Colonic mucosa (tissue), 4 donors: ENCODE data around the gene STAT3. TPM values are rescaled to one million over a fixed set of nuclear protein-coding genes. Genes with fewer than 3 reads are reported as not detected.

ENCODE experiments used
- DNase-seq: peaks from one replicate; pipeline ENCODE4 v3.0.0-alpha.2; 2020
- H3K27ac ChIP-seq: fragments of 200-600 bp; one replicate; pipeline ENCODE4 v1.8.0; 2021
- H3K27me3 ChIP-seq: fragments of 200-600 bp; one replicate; pipeline ENCODE4 v1.8.0; 2021
- H3K36me3 ChIP-seq: fragments of 200-600 bp; one replicate; pipeline ENCODE4 v1.8.0; 2021
- H3K4me1 ChIP-seq: fragments of 200-600 bp; one replicate; pipeline ENCODE4 v1.8.0; 2021; ENCODE audit warnings: mild to moderate bottlenecking
- H3K4me3 ChIP-seq: fragments of 200-600 bp; one replicate; pipeline ENCODE4 v1.8.0; 2021
- H3K9ac ChIP-seq, 2 donors: one replicate each; pipeline ENCODE4 v1.7.0; 2013; ENCODE audit warnings: control low read depth in 2 of 2, low read depth in 2 of 2, low read length in 2 of 2
- H3K9me3 ChIP-seq: fragments of 200-600 bp; one replicate; pipeline ENCODE4 v1.8.0; 2021
- intact Hi-C: fragments of 100-400 bp; cut with DNase I; formaldehyde crosslinking; loops from one replicate; pipeline ENCODE4 v1.14.1; 2022
- total RNA-seq, 2 donors: library from RNA; stranded (reverse); fragmentation: NEBNext Ultra II Directional in 1 of 2; extraction: Animal tissue kit (Norgen Biotek cat#: 25700) in 1 of 2; gene quantifications; one replicate each; pipeline ENCODE4 v1.2.1, GENCODE V29; 2021
- TF ChIP-seq, protein P1 (sequence below): fragments of 200-600 bp; IDR thresholded peaks from one replicate; pipeline ENCODE4 v1.8.0; 2022; ENCODE audit warnings: antibody characterized with exemption, mild to moderate bottlenecking
- donor health status: healthy.
- donor health status: DM: no; HTN: no; CAD: no.
- donor health status: DM: no; HTN: no; CAD: no.

Gene STAT3
- 100 to 1,000 TPM; 137 to 216 TPM for total RNA-seq

DNA sequence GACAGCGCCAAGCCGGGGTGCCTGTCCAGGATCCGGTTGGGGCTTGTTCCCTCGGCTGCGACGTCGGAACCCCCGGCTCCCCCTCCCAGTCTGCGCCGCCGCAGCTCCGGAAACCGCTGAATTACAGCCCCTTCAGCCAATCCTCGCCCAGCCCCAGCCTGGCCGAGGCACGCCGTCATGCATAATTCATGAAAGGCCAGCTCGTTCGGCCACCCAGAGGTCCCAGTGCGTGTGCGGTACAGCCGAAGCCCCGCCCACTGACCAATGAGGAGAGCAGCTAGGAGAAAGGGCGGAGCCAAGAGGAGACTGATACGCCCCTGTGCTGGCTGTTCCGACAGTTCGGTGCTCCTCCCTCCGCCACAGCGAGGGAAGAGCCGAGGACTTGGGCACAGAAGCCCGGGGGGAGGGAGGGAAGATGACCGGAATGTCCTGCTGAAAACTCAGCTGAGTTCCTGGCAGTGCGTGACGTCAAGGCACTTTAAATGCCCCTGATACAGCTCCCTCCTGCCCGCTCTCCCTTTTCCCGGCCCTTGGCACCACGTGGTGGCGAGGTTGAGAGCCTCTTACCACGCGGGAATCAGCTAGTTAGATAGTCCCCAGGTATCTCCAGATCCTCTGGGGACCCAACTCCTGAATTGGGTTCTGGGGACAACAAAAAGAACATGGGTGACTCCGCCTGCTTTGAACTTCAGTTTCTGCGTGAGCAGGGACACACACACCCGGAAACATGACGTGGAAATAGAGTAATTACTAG, at the start of gene STAT3:
TSS of gene STAT3 (minus strand) at position 62 of the 754 bp plus-strand sequence. CDS start 39,926 bp downstream, outside the sequence.
- peak; percentile 100 for DNase-seq
- Histone ChIP-seq H3K27ac (peak within 1 kb of the TSS; percentile 100), H3K9me3 (no peaks in the 10 kb centered on the region), H3K9ac (peak within 1 kb of the TSS; percentile 82 to 92), H3K4me3 (peak within 1 kb of the TSS; percentile 97), H3K27me3 (no peaks in the 10 kb centered on the region), H3K36me3 (no peaks in the 10 kb centered on the region), H3K4me1 (peaks cover 8% of the 10 kb centered on the region)
- TF ChIP-seq, protein P1, sequence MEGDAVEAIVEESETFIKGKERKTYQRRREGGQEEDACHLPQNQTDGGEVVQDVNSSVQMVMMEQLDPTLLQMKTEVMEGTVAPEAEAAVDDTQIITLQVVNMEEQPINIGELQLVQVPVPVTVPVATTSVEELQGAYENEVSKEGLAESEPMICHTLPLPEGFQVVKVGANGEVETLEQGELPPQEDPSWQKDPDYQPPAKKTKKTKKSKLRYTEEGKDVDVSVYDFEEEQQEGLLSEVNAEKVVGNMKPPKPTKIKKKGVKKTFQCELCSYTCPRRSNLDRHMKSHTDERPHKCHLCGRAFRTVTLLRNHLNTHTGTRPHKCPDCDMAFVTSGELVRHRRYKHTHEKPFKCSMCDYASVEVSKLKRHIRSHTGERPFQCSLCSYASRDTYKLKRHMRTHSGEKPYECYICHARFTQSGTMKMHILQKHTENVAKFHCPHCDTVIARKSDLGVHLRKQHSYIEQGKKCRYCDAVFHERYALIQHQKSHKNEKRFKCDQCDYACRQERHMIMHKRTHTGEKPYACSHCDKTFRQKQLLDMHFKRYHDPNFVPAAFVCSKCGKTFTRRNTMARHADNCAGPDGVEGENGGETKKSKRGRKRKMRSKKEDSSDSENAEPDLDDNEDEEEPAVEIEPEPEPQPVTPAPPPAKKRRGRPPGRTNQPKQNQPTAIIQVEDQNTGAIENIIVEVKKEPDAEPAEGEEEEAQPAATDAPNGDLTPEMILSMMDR: no peak
- intact Hi-C loops: no loop called here

DNA sequence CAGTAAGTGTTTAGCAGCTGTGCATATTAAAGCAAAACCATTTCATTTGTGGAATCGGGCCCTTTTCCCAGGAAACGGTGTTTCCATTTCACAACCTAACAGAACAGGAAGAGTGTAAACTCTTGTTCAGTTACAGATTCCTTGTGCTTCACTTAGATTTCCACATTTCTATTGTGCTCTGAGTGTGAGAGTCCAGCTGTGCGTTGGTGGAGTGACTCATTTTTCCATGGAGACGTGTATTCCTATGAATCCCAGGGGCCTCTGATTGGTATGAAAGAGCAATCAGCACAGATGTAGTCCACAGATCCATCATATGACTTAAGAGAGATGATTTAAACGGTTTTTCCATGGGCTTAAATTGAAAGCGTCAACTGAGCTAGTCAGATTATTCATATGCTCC, 48.1 kb upstream of the STAT3 start:
- no peak for DNase-seq
- H3K27ac ChIP-seq: peak overlapping the region; percentile 25

DNA sequence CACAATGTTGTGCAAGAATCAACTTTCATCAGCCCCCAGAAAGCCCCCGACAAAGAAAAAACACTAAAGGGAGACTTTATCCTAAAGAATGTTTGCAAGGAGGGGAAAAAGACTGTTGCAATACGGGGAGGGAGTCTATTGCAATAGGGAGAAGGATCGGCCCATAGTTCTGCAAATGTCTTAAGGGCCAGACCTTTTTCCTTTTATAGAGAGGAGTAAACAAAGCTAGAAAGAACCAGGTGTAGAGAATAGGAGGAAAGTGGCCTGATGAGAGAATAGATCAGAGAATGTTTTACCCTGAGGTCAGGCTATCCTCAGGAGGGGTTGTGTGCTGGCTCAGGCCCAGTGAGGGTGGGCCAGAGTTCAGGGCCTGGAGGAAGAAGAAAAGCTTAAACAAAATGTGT, 43.5 kb upstream of the STAT3 start:
- Histone ChIP-seq H3K27ac (no peak overlapping the region), H3K9me3 (no peaks in the 10 kb centered on the region), H3K27me3 (no peaks in the 10 kb centered on the region), H3K36me3 (no peaks in the 10 kb centered on the region), H3K4me3 (no peak overlapping the region), H3K9ac (no peak overlapping the region), H3K4me1 (no peaks in the 10 kb centered on the region)
- DNase-seq: no peak
- intact Hi-C loops: no loop called here
- TF ChIP-seq, protein P1: no peak

More for the DNA sequence above, 48.1 kb upstream of the STAT3 start:
- TF ChIP-seq, protein P1: no peak
- Histone ChIP-seq H3K4me3 (no peak overlapping the region), H3K4me1 (no peaks in the 10 kb centered on the region), H3K9ac (no peak overlapping the region), H3K27me3 (no peaks in the 10 kb centered on the region), H3K36me3 (no peaks in the 10 kb centered on the region), H3K9me3 (no peaks in the 10 kb centered on the region)
- intact Hi-C loops: no loop called here

DNA sequence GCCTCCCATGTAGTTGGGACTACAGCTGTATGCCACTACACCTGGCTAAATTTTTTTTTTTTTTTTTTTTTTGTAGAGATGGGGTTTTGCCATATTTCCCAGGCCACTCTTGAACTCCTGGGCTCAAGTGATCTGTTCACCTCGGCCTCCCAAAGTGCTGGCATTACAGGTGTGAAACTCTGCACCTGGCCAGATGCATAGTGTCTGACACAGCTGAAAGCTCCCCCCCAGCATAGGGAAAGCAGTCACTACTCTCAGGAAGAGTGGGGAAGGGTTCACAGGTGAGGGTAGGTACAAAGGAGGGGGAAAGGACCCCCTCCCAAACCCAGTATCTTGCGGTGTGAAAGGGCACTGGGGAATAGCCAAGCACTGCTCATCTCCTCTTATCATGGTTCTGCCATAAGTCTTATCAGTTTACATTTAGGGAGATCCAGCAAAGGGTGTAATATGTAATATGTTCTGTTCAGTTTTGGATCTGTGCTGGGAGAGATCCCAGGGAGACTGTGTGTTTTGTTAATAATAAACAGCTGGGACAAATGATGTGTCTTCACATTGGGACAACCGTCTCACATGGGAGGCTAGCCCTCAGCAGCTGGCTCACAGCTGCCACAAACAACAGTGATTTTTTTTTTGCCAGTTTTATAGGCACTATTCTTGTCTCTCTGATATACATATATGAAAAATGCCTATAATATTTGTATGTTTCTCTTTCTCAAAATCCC, 41.6 kb upstream of the STAT3 start:
- intact Hi-C loops: loop anchor here (2.0 kb wide), 1 partner anchor 87 kb away; no protein-coding TSS in a partner anchor
- H3K4me1 ChIP-seq: no peaks in the 10 kb centered on the region

More for the DNA sequence above, 41.6 kb upstream of the STAT3 start:
- Histone ChIP-seq H3K36me3 (no peaks in the 10 kb centered on the region), H3K27me3 (no peaks in the 10 kb centered on the region), H3K4me3 (no peak overlapping the region), H3K9me3 (no peaks in the 10 kb centered on the region), H3K27ac (no peak overlapping the region), H3K9ac (no peak overlapping the region)
- TF ChIP-seq, protein P1: no peak
- no peak for DNase-seq
